SHP77 treated with DMSO at 0.1 percent for 48 hours (cell line): ENCODE results near the gene EPN1.
A peak's percentile ranks its signal among the peaks of the same experiment; 100 is the strongest.

Source experiments
- DNase-seq: peaks from one replicate; lab custom pipeline; 2025; lab: John Stamatoyannopoulos, UW

EPN1 gene

GRCh38 chr19:55674841-55675660, at the start of gene EPN1:
Gene EPN1, plus strand, starts transcription at chr19:55675226. Its CDS starts 3,402 bp downstream, at chr19:55678628.
- DNase-seq: peak; percentile 87

GRCh38 chr19:55626350-55626749, 48.7 kb upstream of the EPN1 start:
- DNase-seq: no peak

DNA sequence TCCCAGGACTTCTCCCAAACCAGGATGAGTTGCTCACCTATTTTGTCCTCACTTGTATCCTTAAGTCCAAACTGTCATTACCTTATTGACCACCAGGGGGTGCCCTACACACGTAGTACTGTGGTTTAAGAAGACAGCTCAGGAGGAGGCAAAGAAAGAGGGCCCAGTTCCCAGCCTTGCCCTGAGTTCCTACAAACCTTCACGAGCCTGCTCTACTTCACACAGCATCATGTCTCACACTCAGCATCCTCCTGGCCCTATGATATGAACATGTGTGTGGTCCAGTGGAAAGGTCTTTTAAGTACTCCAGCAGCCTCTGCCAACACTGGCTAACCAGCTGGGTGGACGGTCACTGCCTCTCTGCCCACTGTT, 42.6 kb upstream of the EPN1 start:
- peak; percentile 75 for DNase-seq

- no peak for DNase-seq
These were observed 41.2 kb upstream of the EPN1 start for GRCh38 chr19:55633861-55634260.

DNA sequence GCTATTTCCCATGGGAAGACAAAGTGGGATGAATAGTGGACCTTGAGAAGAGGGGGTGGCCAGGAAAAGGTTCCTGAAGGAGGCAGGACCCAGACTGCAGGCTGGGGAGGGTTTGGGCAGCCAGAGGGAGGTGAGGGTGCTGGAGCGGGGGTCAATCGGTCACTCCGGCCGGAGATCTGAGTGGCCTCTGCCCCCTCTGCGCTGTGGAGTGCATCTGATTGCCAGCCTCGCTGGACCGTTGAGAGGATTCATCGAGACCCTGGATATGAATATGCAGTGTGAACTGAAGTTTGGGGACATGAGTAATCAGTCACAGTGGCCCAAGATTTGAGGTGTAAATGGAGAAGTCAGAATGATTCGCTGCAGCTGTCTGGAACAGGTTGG, 39.7 kb upstream of the EPN1 start:
- no peak for DNase-seq

GRCh38 chr19:55635856-55636440, 39.1 kb upstream of the EPN1 start:
- DNase-seq: no peak

DNA sequence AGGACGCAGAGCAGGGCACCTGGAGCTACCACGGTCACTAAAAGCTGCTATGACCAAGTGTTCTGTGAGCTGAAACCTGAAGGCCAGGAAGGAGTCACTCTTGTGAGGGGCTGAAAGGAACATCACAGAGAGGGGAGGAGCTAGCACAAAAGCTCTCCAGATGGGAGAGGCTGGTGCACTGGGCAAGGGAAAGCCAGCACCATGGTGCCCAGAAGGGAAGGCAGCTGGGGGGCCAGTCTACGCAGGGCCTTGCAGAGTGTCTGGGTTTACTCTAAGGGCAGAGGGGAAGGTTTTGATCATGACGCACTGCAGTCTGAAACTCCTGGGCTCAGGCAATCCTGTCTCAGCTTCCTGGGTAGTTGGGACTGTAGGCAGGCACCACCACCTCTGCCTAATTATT, 38.3 kb upstream of the EPN1 start:
- no peak for DNase-seq

GRCh38 chr19:55637534-55637933, 37.5 kb upstream of the EPN1 start:
- no peak for DNase-seq

DNA sequence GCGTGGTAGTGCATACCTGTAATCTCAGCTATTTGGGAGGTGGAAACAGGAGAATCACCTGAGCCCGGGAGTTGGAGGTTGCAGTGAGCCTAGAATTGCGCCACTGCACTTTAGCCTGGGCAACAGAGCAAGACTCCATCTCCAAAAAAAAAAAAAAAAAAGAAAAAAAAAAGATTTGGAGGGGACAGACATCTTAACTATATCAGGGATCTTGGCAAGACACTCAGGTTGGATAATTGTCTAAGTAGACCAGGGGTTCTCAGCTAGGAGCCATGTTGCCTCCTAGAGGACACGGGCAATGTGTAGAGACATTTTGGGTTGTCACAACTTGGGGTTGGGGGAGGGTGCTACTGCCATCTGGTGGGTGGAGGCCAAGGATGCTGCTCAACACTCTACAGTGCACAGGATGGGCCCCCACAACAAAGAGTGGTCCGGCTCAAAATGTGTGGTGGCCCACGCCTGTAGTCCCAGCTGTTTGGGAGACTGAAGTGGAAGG, 36.1 kb upstream of the EPN1 start:
- peak; percentile 17 for DNase-seq

- no peak for DNase-seq
These were observed 34.9 kb upstream of the EPN1 start for GRCh38 chr19:55640043-55640576.

GRCh38 chr19:55640577-55641425, 34.2 kb upstream of the EPN1 start, which contains the start of gene ZNF580:
Gene ZNF580, plus strand, starts transcription at chr19:55641002. Its CDS starts 1,507 bp downstream, at chr19:55642509.
- DNase-seq: peak; percentile 24

DNA sequence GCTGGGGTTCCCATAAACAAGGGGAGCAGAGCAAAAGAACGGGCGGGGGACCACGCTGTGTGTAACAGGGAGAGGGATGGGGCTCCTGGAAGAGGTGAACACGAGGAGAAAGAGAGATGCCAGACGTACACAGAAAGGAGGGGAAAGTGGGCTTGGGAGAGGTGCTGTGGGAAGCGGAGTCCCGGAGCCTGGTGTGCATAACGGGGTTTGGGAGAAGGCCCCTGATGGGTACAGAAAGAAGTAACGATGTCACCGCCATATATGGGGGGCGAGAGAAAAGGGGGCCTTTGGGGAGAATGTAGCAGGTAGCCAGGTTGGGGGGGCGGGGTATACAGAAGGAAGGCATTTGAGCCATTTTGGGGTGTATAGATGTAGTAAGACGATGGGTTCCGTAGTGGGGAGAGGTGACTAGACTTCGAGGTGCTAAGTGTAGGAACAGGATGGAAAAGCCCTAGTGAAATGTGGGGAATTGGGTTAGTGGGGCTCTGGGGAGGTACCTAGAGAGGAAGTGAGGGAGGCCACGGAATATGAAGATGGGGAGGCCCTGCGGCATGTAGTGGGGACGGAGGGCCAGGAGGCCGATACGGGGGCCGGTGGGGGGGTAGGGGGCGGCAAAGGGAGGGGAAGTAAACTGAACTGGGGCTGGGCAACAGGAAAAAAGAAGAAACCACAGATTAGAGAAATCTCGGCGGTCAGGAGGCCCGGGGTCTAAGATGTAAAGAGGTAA, 33.4 kb upstream of the EPN1 start:
- DNase-seq: no peak

DNA sequence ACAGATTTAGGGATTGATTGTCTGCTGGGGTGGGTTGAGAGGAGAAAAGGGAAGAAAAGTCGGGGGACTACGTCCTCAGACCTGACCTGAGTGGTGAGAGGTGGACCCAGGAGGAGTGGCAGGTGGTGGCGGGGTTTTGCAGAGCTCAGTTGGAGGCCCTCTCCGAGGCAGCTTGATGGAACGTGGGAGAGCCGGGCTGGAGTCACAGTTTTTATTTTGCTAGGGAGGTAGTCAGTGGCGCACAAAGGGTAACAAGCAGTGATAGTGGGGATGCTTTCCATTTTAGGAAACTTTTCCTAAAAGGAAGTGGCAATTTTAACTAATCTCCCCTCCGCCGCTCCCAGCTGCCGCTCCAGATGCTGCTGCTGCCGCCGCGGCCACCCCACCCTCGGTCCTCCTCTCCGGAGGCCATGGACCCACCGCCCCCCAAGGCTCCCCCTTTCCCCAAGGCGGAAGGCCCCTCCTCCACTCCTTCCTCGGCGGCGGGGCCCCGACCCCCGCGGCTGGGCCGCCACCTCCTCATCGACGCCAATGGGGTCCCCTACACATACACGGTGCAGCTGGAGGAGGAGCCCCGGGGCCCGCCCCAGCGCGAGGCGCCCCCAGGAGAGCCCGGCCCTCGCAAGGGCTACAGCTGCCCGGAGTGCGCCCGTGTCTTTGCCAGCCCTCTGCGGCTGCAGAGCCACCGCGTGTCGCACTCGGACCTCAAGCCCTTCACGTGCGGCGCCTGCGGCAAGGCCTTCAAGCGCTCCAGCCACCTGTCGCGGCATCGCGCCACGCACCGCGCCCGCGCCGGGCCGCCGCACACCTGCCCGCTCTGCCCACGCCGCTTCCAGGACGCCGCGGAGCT, 32.6 kb upstream of the EPN1 start:
- no peak for DNase-seq

DNA sequence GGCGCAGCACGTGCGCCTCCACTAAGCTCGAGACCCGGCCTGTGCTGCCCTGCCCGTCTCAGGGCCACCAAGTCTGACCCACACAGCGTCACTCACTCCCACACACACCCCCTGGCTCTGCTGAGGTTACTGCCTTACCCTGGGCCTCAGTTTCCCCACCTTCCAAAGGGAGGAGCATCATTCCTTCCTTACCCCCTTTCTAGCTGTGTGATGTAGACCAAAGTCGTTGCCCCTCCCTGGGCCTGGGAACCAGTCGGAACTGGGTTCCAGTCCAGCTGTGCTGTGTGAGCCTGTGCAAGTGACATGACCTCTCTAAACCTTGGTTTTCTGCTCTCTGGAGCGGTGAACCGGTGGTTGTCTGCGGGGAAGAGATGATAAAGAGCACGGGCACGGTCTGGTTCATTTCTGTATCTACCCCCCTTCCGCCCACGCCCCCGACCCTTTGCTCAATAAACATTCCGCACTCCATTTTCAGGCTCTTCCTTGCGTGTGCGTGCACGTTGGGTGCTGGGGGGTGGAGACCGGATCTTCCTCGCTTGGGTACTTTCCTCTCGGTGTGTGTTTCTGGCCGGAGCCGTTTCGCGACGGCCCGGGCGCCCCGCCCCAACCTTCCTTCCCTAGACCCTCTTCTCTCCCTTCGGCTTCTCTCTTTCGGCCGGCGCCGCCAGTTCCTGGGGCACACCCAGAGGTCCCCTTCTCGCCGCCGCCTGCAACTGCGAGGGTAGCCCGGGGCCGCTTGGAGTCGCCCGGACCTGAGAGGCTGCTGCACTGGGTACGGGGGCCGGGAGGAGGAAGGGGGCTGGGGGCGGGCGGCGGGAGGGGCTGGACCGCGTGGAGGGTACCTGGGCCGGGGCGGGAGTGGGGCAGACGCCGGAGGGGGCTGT, 31.8 kb upstream of the EPN1 start, which contains the start of gene ZNF581:
Gene ZNF581 (plus strand): TSS at position 647 of the 884 bp plus-strand sequence. CDS start 923 bp downstream, outside the sequence.
- DNase-seq: peak; percentile 59

GRCh38 chr19:55643887-55644176, 31.2 kb upstream of the EPN1 start:
- DNase-seq: no peak

DNA sequence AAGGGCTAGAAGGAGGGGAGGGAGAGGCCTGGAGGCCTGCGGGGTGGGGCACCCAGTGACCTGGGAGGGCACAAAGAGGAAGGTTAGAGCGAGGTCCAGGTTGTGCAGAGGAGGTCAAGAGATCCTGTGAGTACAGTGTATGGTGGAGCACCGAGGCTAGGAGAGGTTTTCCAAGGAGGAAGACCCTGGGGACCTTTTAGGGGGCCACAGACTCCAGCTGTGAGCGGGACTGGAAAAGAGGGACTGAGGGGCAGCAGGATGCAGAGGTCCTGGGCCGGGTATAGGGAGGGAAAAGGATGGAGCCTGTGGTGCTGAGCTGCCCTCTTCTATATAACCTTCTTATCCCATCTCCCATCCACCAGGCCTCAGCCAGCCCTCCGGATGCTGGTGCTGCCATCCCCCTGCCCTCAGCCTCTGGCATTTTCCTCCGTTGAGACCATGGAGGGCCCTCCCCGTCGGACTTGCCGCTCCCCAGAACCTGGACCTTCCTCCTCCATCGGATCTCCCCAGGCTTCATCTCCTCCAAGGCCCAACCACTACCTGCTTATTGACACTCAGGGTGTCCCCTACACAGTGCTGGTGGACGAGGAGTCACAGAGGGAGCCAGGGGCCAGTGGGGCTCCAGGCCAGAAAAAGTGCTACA, 30.7 kb upstream of the EPN1 start:
- no peak for DNase-seq

- no peak for DNase-seq
These were observed 30.0 kb upstream of the EPN1 start for GRCh38 chr19:55644842-55645511.

DNA sequence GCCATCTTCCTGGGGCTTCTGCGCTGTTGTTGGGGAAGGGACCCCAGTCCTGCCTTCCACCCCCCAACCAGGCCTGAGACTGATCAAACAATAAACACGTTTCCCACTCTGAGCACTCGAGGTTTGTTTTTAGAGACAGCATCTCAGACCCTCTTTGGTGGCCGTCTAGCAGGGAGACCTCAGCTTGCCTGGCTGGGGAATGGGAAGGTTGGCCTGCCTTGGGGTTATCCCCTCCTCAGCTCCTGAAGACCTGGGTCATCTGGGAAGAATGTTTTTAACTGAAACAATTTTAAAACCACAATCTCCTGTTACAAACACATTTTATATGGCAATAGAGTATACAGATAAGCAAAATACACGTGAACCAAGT, 29.5 kb upstream of the EPN1 start:
- no peak for DNase-seq
